AG08395 (cell line): Measurements from ENCODE around the gene HOXA6.

Experiments used
- DNase-seq: peaks from one replicate; pipeline ENCODE4 v3.0.0; 2012; ENCODE audit warnings: mixed read lengths, low spot score

HOXA6 gene

GRCh38 chr7:27161214-27161720 is 13.7 kb upstream of the HOXA6 start:
- no peak for DNase-seq

DNA sequence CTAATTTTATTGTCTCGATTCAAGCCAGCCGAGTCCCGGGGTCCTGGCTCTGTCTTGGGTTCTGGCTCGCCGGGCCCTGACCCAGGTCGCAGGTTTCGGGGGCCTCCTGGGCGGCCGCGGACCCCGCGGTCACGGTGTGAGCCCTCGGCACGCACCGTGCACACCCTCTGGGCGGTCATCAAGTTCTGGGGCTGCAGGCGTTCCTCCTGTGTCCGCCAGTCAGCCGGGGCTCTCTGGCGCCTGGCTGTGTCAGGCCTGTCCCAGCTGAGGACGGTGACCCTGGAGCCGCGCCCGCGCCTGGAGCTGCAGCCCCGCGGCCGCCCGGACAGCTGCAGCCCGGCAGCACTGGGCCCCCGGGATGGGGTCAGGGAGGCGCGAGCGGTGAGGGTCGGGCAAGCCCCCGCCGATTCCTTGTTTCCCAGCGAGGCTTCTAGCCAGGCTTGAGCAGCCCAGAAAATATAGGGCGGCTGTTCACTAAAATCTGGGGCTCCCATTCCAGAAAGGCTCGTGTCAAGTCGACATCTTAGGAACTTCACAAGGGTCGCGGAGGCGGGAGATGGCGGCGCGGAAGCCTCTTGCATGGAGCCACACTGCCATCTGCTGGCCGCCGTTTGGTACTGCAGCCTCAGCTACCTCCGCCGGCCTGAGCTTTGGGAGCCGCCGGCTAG is 13.1 kb upstream of the HOXA6 start:
- DNase-seq: peak; percentile 72

DNA sequence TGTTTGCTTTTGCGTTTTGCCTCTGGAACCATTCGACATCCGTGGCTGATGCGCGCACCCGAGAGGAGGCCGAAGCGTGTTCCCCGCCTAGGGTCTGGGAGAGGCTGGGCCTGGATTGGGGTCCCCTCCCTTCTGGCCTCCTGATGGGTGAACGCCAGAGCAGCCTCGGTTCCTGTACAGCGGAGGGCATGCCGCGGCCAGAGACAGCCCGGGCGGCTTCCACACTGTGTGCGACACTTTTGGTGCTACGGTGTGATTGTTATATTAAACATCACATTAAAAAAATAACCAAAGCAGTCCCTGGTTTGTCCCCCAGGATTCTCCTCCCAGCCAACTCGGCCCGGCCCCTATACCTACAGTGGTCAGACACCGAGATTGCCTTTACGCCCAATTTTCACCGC is 12.6 kb upstream of the HOXA6 start:
- no peak for DNase-seq

DNA sequence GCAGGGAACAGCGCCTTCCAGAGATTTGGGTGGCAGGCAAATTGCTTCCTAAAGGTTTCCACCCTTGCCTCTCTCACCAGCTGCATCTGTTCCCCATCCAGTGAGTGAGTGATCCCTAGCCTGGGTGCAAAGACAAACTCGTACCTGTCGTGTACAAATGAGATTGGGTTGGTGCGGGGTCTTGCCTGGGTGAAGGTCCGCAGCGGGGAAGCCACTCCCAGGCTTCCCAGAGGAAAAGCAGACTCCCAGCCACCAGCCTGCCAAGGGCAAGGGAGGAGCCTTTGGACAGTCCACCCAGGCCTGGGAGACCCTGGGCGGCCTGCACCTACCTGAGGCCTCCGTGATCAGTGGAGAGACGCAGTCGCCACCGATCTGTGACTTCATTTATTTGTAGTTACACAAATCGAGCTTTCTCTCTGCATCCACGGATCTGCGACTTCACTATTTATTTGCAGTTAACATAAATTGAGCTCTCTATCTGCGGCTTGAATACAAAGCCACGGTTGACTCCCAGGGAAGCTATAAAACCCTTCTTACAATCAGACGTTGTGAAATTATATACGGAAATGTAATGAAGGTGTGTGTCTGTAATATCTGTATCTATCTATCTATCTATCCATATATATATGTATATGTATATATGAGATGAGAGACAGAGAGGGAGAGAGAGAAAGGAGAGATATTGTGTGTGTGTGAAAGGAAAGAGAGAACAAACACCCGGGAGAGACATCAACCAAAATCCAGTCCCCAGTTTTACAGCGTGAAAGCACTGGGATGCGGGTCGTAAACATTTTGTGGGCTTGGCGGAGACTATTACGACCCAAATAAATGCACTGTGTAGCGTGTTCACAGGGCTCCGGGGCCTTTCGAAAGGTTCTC is 11.9 kb upstream of the HOXA6 start:
- DNase-seq: no peak

DNA sequence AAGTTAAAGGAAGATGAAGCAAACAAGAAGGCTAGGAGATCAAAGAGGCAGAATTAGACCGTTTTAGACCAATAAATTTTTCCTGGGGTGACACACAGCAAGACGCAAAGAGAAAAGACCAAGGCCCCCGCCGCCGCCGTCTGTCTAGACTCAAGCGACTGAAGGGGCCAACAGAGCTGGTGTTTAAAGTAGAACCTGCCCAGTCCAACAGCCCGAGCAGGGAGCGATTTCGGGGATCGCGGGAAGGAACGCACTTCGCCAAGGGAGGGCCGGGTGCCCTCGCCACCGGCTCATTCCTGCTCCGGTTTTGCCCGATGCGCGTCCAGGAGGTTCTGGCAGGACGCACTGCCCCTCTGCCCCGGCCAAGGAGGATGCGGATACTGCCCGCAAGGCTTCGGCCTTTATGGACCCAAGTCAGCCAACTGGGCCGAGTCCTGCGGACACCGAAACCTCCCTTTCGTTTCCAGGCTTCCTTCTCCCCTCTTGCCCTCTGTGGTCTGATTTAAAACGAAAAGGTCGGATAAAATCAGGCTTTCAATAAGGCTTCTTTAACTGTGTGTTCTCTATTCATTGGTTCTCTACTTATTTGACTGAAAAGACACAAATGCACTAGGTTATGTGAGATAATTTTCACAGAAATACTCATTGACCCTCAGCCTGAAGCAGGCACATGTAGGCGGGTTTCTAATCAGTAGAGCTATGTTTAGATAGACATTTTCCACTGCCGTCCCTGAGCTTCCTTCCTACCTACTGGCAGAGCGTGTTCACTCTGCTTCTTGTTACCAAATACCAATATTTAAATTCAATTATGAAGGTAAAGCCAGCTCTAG is 11.1 kb upstream of the HOXA6 start:
- no peak for DNase-seq

DNA sequence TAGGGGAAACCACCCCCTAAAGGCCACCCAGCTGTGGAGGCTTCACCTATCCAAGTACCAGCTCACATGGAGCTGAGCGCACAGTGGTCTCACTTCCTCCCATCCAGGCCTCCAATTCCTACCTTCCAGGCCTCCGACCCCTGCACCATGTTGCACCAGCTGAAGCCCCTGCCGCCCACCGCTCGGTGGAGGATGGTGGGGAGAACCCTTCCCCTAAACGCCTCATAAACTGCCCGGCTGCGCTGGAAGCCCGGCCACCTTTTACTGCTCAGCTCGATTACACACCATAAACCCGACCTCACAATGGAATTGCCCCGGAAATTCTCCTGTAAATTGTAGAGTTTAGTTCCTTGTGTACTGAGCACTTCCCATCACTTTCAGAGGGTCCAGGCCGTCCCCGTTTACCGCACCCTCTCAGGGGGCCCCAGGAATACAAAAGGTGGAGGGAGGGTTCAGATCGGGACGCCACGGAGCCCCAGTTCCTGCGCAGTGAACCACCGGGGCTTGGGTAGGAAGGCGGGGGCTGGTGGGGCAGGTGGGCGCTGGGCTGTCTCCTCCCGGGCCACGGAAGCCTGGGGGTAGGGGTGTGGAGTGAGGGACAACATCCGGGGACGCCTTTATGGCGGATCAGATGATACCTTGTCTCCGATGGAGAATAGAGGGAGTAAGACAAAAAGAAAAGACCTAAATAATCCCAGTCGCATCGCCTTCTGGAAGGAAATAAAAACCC is 10.3 kb upstream of the HOXA6 start:
- no peak for DNase-seq

GRCh38 chr7:27156916-27157701 is 9.5 kb upstream of the HOXA6 start:
- no peak for DNase-seq

GRCh38 chr7:27156508-27156898 is 8.9 kb upstream of the HOXA6 start, which contains the start of gene HOXA7:
HOXA7 (minus strand) TSS chr7:27156675; CDS start chr7:27156545, 130 bp downstream.
- peak; percentile 75 for DNase-seq

DNA sequence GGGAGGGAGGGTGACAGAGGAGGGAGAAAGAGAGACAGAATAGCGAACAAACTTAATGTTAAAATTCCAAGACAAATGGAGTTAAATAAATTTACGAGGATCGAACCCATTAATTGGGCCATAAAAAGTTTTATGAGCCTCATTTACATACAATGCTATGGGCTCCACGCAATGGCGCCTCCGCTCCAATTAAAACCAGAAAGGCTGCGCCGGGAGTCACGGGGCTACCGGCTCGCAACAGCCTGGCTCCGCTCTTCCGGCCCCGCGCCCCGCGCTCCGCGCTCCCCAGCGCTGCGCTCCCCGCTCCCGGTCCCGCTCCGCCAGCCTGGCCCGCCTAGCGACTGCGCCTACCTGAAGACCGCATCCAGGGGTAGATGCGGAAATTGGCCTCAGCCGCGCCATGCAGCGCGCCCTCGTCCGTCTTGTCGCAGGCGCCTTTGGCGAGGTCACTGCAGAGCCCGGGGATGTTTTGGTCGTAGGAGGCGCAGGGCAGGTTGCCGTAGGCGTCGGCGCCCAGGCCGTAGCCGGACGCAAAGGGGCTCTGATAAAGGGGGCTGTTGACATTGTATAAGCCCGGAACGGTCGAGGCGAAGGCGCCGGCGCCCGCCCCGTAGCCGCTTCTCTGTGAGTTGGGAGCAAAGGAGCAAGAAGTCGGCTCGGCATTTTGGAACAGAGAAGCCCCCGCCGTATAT is 8.4 kb upstream of the HOXA6 start:
- DNase-seq: no peak

DNA sequence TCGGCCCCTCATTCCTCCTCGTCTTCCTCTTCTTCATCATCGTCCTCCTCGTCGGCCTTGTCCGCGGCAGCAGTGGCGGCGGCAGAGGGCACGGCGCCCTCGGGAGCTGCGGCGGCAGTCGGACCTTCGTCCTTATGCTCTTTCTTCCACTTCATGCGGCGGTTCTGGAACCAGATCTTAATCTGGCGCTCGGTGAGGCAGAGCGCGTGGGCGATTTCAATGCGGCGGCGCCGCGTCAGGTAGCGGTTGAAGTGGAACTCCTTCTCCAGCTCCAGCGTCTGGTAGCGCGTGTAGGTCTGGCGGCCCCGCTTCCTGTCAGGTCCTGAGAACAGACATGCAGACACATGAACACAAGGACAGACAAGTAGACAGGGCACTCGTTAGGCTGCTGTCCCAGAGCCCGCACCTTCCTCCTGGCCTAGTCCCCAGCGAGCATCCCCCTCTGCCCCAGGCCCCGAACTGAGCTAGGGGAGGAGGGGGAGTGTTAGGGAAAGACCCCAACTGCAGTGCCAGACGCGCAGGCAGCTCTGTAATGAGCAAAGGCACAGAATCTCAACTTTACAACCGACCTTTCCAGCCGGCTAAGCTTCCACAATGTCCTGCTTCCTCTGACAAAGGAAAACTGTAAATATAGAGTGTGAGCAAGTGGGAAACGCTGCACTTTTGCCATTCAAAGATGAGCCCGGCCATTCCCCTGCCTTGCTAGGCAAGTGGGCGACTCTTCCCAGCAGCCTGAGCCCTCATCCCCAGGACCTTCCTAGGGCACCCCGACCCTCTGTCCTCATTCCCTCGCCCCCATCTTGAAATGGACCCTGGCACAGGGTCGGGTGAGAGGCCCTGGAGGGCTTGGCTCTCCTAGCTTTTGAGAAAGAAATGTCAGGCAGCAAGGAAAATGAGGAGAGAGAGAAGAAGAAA is 7.6 kb upstream of the HOXA6 start:
- no peak for DNase-seq

DNA sequence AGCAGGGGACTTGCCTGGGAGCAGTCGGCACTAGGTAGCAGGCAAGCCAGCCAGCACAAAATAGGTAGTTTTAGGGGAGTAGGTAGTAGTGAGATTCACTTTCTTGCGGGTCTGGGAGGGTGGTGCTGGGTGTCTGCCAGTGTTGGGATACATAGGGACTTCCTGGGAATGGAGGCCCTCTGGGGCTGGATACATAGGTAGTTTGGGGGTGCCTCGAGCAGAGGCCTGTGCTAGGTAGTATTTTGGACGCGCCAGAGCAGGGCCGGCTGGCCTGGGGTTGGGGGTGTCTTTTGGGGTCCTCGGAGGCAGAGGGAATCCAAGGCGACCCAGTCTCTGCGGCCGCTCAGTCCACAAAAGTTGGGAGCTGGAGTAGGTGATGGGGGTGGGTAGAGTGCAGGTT is 6.8 kb upstream of the HOXA6 start:
- DNase-seq: no peak

DNA sequence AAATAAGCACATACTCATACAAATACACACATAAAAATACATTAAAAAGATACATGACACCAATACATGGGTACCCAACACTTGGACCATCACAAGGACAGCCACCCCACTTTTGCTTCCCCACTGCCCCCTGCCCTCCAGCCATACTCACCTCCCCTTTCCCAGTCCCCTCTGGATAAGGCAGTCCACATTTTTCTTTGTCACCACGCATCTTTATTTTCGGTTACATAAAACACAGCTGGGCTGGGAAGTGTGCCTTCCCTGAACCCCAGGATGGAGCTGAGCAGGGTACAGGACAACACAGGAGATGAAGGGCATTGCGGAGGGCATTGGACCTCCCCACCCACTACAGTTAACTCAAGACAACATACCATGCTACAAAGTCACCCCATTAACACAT is 6.0 kb upstream of the HOXA6 start:
- no peak for DNase-seq

DNA sequence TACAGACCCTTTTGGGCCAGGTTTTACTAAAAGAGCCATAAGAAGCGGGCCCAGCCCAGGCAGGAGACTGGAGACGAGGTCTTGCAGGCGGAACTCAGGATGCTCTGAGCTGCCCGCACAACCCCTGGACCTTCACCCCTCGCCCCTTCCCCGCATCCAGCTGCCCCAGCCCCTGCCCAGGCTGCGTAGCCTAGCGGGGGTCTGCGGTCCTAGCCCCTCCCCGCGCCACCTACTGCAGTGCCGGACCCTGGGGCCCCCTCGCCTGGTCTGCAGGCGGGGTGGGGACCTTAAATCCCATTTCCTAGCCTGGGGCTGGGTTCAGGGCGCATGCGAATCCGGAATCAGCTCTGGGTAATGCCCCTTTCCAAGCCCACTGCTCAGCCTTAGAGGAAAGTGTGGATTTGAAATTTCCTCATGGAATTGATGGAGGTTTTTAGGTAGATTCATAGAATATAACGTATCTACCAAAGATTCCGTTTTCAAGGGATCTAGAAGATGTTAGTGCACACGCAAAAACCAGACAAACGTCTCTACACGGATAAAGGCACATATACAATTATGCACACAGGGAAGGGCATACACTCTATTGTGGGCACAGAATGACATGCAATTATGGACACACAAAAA is 5.4 kb upstream of the HOXA6 start:
- DNase-seq: no peak

- peak; percentile 75 for DNase-seq
Observed at GRCh38 chr7:27151931-27152815, 4.6 kb upstream of the HOXA6 start, which contains the start of gene HOXA3. HOXA3 (minus strand) TSS chr7:27152583; CDS start chr7:27110640, 41,943 bp downstream.

- DNase-seq: no peak
Observed at GRCh38 chr7:27151341-27151930, 3.9 kb upstream of the HOXA6 start.

GRCh38 chr7:27150568-27151340 is 3.2 kb upstream of the HOXA6 start:
- peak; percentile 87 for DNase-seq
